ENCODE results near the gene TOM1. TPM values are rescaled to one million over a fixed set of nuclear protein-coding genes. Genes with fewer than 3 reads are reported as not detected.

Gene TOM1
- total and polyA plus RNA-seq, 9 donors: 16.9 to 48.9 (median 39.1) TPM

DNA sequence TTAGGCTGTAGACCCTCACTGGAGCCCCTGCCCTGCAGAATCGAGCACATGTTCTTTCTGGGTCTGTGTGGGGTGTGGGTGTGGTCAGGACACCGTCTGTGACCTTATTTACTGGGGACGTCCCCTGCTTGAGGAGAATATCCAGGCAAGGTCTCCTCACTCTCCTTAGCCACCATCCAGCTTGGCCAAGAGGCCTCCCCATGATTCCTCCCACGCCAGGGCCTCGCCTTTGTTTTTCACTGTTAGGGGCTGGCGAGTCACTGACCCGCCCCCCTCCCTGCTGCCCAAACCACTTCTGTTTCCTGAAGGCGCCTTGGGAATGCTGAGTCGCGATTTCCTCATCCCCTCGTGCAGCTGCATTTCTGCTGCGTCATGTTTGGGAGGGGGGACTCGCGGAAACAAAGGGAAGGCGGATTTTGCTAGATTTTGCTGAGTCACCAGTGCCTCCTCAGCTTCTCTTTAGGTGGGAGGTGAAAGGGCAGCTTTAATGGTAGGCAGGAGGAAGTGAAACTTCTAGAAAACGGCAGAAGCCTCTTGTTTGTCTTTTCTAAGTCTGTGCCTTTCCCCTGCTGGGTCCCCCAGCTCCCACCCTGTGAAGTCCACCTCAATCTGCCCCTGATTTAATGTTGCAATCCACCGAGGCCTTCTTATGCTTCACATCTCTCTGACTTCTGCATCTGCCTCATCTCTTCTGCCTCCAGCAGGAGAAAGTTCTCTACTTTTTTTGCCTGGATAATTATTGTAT, 77.2 kb downstream of the TOM1 start:
- 2 to 3% (median 2%) methylated on average over 17 of the region's 17 CpGs for WGBS, 3 donors
- no peaks in the 10 kb centered on the region for H3K27me3 ChIP-seq
- peaks cover 17% of the 10 kb centered on the region for H3K4me1 ChIP-seq (ENCODE audit: insufficient read depth)
- TF ChIP-seq EP300 (IDR thresholded peaks at IDR 0.05): peak; percentile 84
- TF ChIP-seq, protein P1, sequence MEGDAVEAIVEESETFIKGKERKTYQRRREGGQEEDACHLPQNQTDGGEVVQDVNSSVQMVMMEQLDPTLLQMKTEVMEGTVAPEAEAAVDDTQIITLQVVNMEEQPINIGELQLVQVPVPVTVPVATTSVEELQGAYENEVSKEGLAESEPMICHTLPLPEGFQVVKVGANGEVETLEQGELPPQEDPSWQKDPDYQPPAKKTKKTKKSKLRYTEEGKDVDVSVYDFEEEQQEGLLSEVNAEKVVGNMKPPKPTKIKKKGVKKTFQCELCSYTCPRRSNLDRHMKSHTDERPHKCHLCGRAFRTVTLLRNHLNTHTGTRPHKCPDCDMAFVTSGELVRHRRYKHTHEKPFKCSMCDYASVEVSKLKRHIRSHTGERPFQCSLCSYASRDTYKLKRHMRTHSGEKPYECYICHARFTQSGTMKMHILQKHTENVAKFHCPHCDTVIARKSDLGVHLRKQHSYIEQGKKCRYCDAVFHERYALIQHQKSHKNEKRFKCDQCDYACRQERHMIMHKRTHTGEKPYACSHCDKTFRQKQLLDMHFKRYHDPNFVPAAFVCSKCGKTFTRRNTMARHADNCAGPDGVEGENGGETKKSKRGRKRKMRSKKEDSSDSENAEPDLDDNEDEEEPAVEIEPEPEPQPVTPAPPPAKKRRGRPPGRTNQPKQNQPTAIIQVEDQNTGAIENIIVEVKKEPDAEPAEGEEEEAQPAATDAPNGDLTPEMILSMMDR (IDR thresholded peaks at IDR 0.05): no peak
- TF ChIP-seq POLR2A (IDR thresholded peaks at IDR 0.05): peak; percentile 10
- DNase-seq: peak; percentile 93 to 98 (median 96)
- peak overlapping the region; percentile 69 to 70 for H3K27ac ChIP-seq
- intact Hi-C loops (cut with DNase I): no loop called here
- H3K4me3 ChIP-seq: no peak overlapping the region
- H3K36me3 ChIP-seq: no peaks in the 10 kb centered on the region
- H3K9me3 ChIP-seq: no peaks in the 10 kb centered on the region

GRCh38 chr22:35377735-35378134, 78.0 kb downstream of the TOM1 start:
- 79 to 95% (median 83%) methylated on average over 3 of the region's 3 CpGs for WGBS, 3 donors
- Histone ChIP-seq H3K27me3 (no peaks in the 10 kb centered on the region), H3K27ac (peak overlapping the region in 1 of 2 donors; percentile 69), H3K36me3 (no peaks in the 10 kb centered on the region), H3K4me1 (ENCODE audit: insufficient read depth) (peaks cover 14% of the 10 kb centered on the region), H3K4me3 (no peak overlapping the region), H3K9me3 (no peaks in the 10 kb centered on the region)
- TF ChIP-seq POLR2A (IDR thresholded peaks at IDR 0.05) (no peak), EP300 (IDR thresholded peaks at IDR 0.05) (no peak)
- TF ChIP-seq, protein P1 (IDR thresholded peaks at IDR 0.05): no peak
- intact Hi-C loops (cut with DNase I): no loop called here
- DNase-seq: no peak

DNA sequence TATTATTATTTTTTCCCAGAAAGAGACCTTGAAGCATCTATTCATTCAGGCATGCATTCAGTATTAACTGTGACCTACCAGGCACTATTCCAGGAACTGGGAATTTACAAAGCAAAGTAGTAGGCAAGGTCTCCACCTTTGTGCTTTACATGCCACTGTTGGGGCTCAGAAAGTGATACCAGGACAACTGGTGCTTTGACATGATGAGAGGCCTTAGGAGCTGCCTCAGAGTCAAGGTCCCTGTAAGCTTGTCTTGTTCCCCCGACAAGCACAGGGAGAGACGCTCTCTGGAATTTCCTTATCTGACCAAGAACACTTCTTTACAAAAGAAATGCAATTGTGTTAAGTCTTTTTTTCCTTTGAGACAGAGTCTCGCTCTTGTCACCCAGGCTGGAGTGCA, 78.9 kb downstream of the TOM1 start:
- H3K27ac ChIP-seq: peak overlapping the region in 1 of 2 donors; percentile 6
- DNase-seq: no peak
- peaks cover 19% of the 10 kb centered on the region for H3K4me1 ChIP-seq (ENCODE audit: insufficient read depth)
- TF ChIP-seq, protein P1 (IDR thresholded peaks at IDR 0.05): no peak
- TF ChIP-seq POLR2A (IDR thresholded peaks at IDR 0.05): no peak
- TF ChIP-seq EP300 (IDR thresholded peaks at IDR 0.05): no peak
- intact Hi-C loops (cut with DNase I): no loop called here
- no peak overlapping the region for H3K4me3 ChIP-seq
- H3K36me3 ChIP-seq: no peaks in the 10 kb centered on the region
- no peaks in the 10 kb centered on the region for H3K27me3 ChIP-seq
- H3K9me3 ChIP-seq: no peaks in the 10 kb centered on the region
- 23 to 67% (median 24%) methylated on average over 3 of the region's 3 CpGs for WGBS, 3 donors

- Histone ChIP-seq H3K4me3 (no peak overlapping the region), H3K9me3 (no peaks in the 10 kb centered on the region), H3K36me3 (no peaks in the 10 kb centered on the region), H3K4me1 (ENCODE audit: insufficient read depth) (peaks cover 19% of the 10 kb centered on the region), H3K27ac (no peak overlapping the region), H3K27me3 (no peaks in the 10 kb centered on the region)
- no peak for DNase-seq
- WGBS, 3 donors: 83 to 88% (median 88%) methylated on average over 10 of the region's 10 CpGs
- intact Hi-C loops (cut with DNase I): no loop called here
- TF ChIP-seq EP300 (IDR thresholded peaks at IDR 0.05) (no peak), POLR2A (IDR thresholded peaks at IDR 0.05) (no peak)
- TF ChIP-seq, protein P1 (IDR thresholded peaks at IDR 0.05): no peak
Observed at GRCh38 chr22:35379146-35379993, 79.7 kb downstream of the TOM1 start.

All from ovary (tissue), 9 donors.